ENCODE measurements around the gene AMACR. TPM values are rescaled to one million over a fixed set of nuclear protein-coding genes. Genes with fewer than 3 reads are reported as not detected.

The AMACR gene
- total and polyA plus RNA-seq, 9 of the 15 experiments (the other 6 are each of a cell fraction or from before 2014, with no cell fraction given) = 0.72 to 4.6 (median 4.0) TPM

DNA sequence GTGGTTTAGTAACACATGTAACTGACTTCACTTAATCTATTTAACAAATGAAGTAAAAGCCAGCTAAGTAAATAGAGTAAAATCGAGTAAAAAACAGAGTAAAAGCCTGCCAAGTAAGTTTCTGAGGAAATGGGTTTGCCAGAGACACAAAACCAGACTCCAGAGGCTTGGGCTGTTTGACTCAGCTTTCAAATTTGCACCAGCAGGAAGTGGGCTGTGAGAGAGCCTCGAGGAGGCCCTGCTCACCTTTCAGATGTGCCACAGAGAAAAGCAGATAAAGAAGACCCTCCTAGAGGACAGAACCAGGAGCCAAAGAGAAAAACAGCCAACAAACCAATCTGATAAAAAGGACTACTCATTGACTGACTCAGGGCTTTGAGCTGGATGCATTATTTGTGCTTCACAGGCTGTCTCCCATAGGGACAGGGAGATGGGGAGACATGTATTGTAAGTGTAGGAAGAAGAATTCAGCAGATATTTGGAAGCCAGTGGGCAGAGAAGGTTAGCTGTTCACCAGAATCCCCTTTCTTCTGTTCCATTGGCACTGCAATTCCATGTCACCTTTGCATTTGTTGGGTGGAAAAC, 14.4 kb upstream of the AMACR start:
- WGBS (ENCODE audit: insufficient coverage, low coverage, missing lambda C conversion rate) = 3% methylated on average over 2 of the region's 2 CpGs
- CTCF ChIA-PET (ENCODE audit: low intra/inter-chr PET ratio) = no interaction called here

GRCh38 chr5:34021334-34021733, 13.5 kb upstream of the AMACR start:
- ChIA-PET POLR2A (interaction anchor here (0.7 to 1.0 kb wide), 2 partner anchors 9 to 13 kb away, joined by 3 to 4 read pairs; no protein-coding TSS in a partner anchor), CTCF (ENCODE audit: low intra/inter-chr PET ratio) (no interaction called here)
- no peaks in the 10 kb centered on the region for H3K9me1 ChIP-seq (ENCODE audit: control insufficient read depth, insufficient read depth, low read length)
- no peak overlapping the region for H2AFZ ChIP-seq (ENCODE audit: low read depth, low read length)
- intact Hi-C loops (cut with micrococcal nuclease) (no loop called here), in situ Hi-C loops (cut with MboI) (no loop called here)
- H3K4me3 ChIP-seq = no peak overlapping the region
- no peak overlapping the region for H3K9ac ChIP-seq (ENCODE audit: insufficient read depth in 1 of 2, low read depth in 2 of 2, low read length in 2 of 2)
- no peaks in the 10 kb centered on the region for H3K79me2 ChIP-seq (ENCODE audit: control insufficient read depth, insufficient read depth, low read length)
- no peak overlapping the region for H3K27ac ChIP-seq (ENCODE audit: extremely low read depth, low read depth, low read length)
- ATAC-seq (no peak), FAIRE-seq (no peak), DNase-seq (ENCODE audit: extremely low read depth in 1 of 4, low spot score in 3 of 4) (no peak)
- H3K9me3 ChIP-seq (replicated peaks; ENCODE audit: control insufficient read depth, insufficient read depth, low read depth, low read length) = no peaks in the 10 kb centered on the region
- H3K27me3 ChIP-seq (ENCODE audit: control insufficient read depth in 2 of 2, insufficient read depth in 2 of 2, low read length in 2 of 2) = no peaks in the 10 kb centered on the region
- H3K4me1 ChIP-seq (replicated peaks in 1 of 2; ENCODE audit: control insufficient read depth in 2 of 2, insufficient read depth in 2 of 2, low read length in 2 of 2) = no peaks in the 10 kb centered on the region
- BruUV-seq (replicated peaks) = no TSS peak
- H3K36me3 ChIP-seq (ENCODE audit: control insufficient read depth, insufficient read depth, low read length) = no peaks in the 10 kb centered on the region
- no peak overlapping the region for H3K4me2 ChIP-seq (ENCODE audit: insufficient read depth, low read length)
- 28% methylated on average over 2 of the region's 2 CpGs for whole genome bisulfite sequencing (ENCODE audit: insufficient coverage, low coverage, missing lambda C conversion rate)
- no peaks in the 10 kb centered on the region for H4K20me1 ChIP-seq (replicated peaks; ENCODE audit: control insufficient read depth, insufficient read depth, low read length)
- TF ChIP-seq MECOM (CRISPR knock-in tag; IDR thresholded peaks at IDR 0.05) (no peak), BRF1 (IDR thresholded peaks at IDR 0.05; ENCODE audit: borderline replicate concordance, extremely low read depth, insufficient read length) (no peak), EZH2 (IDR thresholded peaks at IDR 0.05; ENCODE audit: borderline replicate concordance, low read depth, low read length) (no peak), HDAC6 (IDR thresholded peaks at IDR 0.05; ENCODE audit: low read depth, low read length) (no peak), ZFP30 (CRISPR knock-in tag; IDR thresholded peaks at IDR 0.05; ENCODE audit: borderline replicate concordance) (no peak), BRCA1 (IDR thresholded peaks at IDR 0.05) (no peak), BRCA1 (CRISPR knock-in tag; IDR thresholded peaks at IDR 0.05) (no peak), FOXK2 (conservative IDR thresholded peaks at IDR 0.05 in 1 of 2, IDR thresholded peaks at IDR 0.05 in 1 of 2; ENCODE audit: low read depth in 2 of 2) (no peak), TAF9B (IDR thresholded peaks at IDR 0.05; ENCODE audit: partially characterized antibody) (no peak), RNF2 (IDR thresholded peaks at IDR 0.05) (no peak)
- TF ChIP-seq, protein P1, sequence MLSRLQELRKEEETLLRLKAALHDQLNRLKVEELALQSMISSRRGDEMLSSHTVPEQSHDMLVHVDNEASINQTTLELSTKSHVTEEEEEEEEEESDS (CRISPR knock-in tag; IDR thresholded peaks at IDR 0.05) = no peak

More for the DNA sequence above, 14.4 kb upstream of the AMACR start:
- Histone ChIP-seq H3K4me2 (ENCODE audit: insufficient read depth, low read length) (no peak overlapping the region), H3K79me2 (ENCODE audit: control insufficient read depth, insufficient read depth, low read length) (no peaks in the 10 kb centered on the region), H4K20me1 (replicated peaks; ENCODE audit: control insufficient read depth, insufficient read depth, low read length) (no peaks in the 10 kb centered on the region), H3K4me3 (no peak overlapping the region), H3K9ac (ENCODE audit: insufficient read depth in 1 of 2, low read depth in 2 of 2, low read length in 2 of 2) (no peak overlapping the region), H3K4me1 (replicated peaks in 1 of 2; ENCODE audit: control insufficient read depth in 2 of 2, insufficient read depth in 2 of 2, low read length in 2 of 2) (no peaks in the 10 kb centered on the region), H3K9me1 (ENCODE audit: control insufficient read depth, insufficient read depth, low read length) (no peaks in the 10 kb centered on the region), H3K27me3 (ENCODE audit: control insufficient read depth in 2 of 2, insufficient read depth in 2 of 2, low read length in 2 of 2) (no peaks in the 10 kb centered on the region), H3K27ac (ENCODE audit: extremely low read depth, low read depth, low read length) (no peak overlapping the region), H3K9me3 (replicated peaks; ENCODE audit: control insufficient read depth, insufficient read depth, low read depth, low read length) (no peaks in the 10 kb centered on the region), H2AFZ (ENCODE audit: low read depth, low read length) (no peak overlapping the region), H3K36me3 (ENCODE audit: control insufficient read depth, insufficient read depth, low read length) (no peaks in the 10 kb centered on the region)
- in situ Hi-C loops (cut with MboI) (no loop called here), intact Hi-C loops (cut with micrococcal nuclease) (no loop called here)
- DNase-seq (ENCODE audit: extremely low read depth in 1 of 4, low spot score in 3 of 4) (no peak), FAIRE-seq (peak; percentile 65), ATAC-seq (peak; percentile 26; the same call in 1 of the 3 replicates)
- no TSS peak for BruUV-seq (replicated peaks)
- peak; percentile 44; the same call in 1 of the 2 replicates for TF ChIP-seq FOSL1 (tag; conservative IDR thresholded peaks at IDR 0.05)
- no peak for TF ChIP-seq ZNF586 (CRISPR knock-in tag; conservative IDR thresholded peaks at IDR 0.05)
- no peak for TF ChIP-seq ZFX (CRISPR knock-in tag; IDR thresholded peaks at IDR 0.05)
- TF ChIP-seq MTA1 (IDR thresholded peaks at IDR 0.05; ENCODE audit: borderline replicate concordance) = no peak
- TF ChIP-seq NUFIP1 (IDR thresholded peaks at IDR 0.05; ENCODE audit: partially characterized antibody) = no peak
- POLR2A ChIA-PET = no interaction called here

Data from K562 (cell line).